GM12878 (cell line): ENCODE results near the gene IFNAR1. TPM values are rescaled to one million over a fixed set of nuclear protein-coding genes. Genes with fewer than 3 reads are reported as not detected.

Experiments used
- BCL3 ChIP-seq: IDR thresholded peaks from 2 replicates; pipeline ENCODE4 v1.6.1; 2011; ENCODE audit warnings: borderline replicate concordance, low read depth, mild to moderate bottlenecking, moderate library complexity, low read length; ENCODE audit not compliant: insufficient read depth, poor library complexity, severe bottlenecking
- DPF2 ChIP-seq: fragments of 450-650 bp; IDR thresholded peaks from 2 replicates; pipeline ENCODE4 v1.6.1; 2017; ENCODE audit warnings: mild to moderate bottlenecking
- IRF4 ChIP-seq: IDR thresholded peaks from 2 replicates; pipeline ENCODE4 v1.6.1; 2011; ENCODE audit warnings: low read depth, low read length
- LARP7 ChIP-seq: fragments of 450-650 bp; IDR thresholded peaks from 2 replicates; pipeline ENCODE4 v1.6.1; 2017; ENCODE audit warnings: mild to moderate bottlenecking
- MYB ChIP-seq: fragments of 150-350 bp; IDR thresholded peaks from 2 replicates; pipeline ENCODE4 v1.6.1; 2014; ENCODE audit warnings: mild to moderate bottlenecking, low read depth, low read length, borderline replicate concordance
- MYC ChIP-seq: IDR thresholded peaks from 2 replicates; pipeline ENCODE4 v1.6.1; 2011; ENCODE audit warnings: mild to moderate bottlenecking, low read length, moderate library complexity, inconsistent platforms; ENCODE audit not compliant: insufficient read depth, insufficient replicate concordance, insufficient read length, severe bottlenecking
- PBX3 ChIP-seq: IDR thresholded peaks from 2 replicates; pipeline ENCODE4 v1.6.1; 2011; ENCODE audit warnings: mild to moderate bottlenecking, low read depth, low read length, moderate library complexity; ENCODE audit not compliant: insufficient replicate concordance
- RELB ChIP-seq: fragments of 450-650 bp; IDR thresholded peaks from 2 replicates; pipeline ENCODE4 v1.6.1; 2017; ENCODE audit warnings: low read depth, mild to moderate bottlenecking, moderate library complexity
- REST ChIP-seq: IDR thresholded peaks from 2 replicates; pipeline ENCODE4 v1.6.1; 2012; ENCODE audit warnings: mild to moderate bottlenecking, low read depth, low read length
- RFX5 ChIP-seq: IDR thresholded peaks from 2 replicates; pipeline ENCODE4 v1.6.1; 2011; ENCODE audit warnings: low read depth, low read length, improper control_type of control experiment
- SKIL ChIP-seq: fragments of 450-650 bp; IDR thresholded peaks from 2 replicates; pipeline ENCODE4 v1.6.1; 2017; ENCODE audit warnings: mild to moderate bottlenecking, low read depth, inconsistent platforms; ENCODE audit not compliant: poor library complexity, severe bottlenecking
- SMC3 ChIP-seq: IDR thresholded peaks from 2 replicates; pipeline ENCODE4 v1.6.1; 2011; ENCODE audit warnings: low read length, improper control_type of control experiment, borderline replicate concordance
- SP1 ChIP-seq: IDR thresholded peaks from one replicate; pipeline ENCODE4 v1.6.1; 2011; ENCODE audit warnings: low read depth, low read length
- SRF ChIP-seq, 2 experiments: IDR thresholded peaks; 2 replicates each; pipeline ENCODE4 v1.6.1; 2011; ENCODE audit warnings: low read depth in 2 of 2, low read length in 2 of 2, mild to moderate bottlenecking in 1 of 2, moderate library complexity in 1 of 2
- TAF1 ChIP-seq: IDR thresholded peaks from 2 replicates; pipeline ENCODE4 v1.6.1; 2011; ENCODE audit warnings: mild to moderate bottlenecking, low read depth, low read length, borderline replicate concordance
- TCF3 ChIP-seq: IDR thresholded peaks from 2 replicates; pipeline ENCODE4 v1.6.1; 2012; ENCODE audit warnings: low read depth, mild to moderate bottlenecking, low read length, borderline replicate concordance; ENCODE audit not compliant: insufficient read depth
- USF2 ChIP-seq: IDR thresholded peaks from 2 replicates; pipeline ENCODE4 v1.6.1; 2011; ENCODE audit warnings: low read depth, low read length, improper control_type of control experiment, borderline replicate concordance
- polyA plus RNA-seq, 11 experiments: library from polyadenylated mRNA; depleted of rRNA in 4 of 11; unstranded in 6 of 11; stranded (reverse) in 5 of 11; fragments of >200 nt; fragmentation: Nextera tagmentation in 4 of 11; fragmentation: Illumina TruSeq in 1 of 11; extraction: Ambion mirVana in 4 of 11; extraction: Trizol in 1 of 11; gene quantifications; 1 replicate in 1 of 11; 2 replicates in 10 of 11; pipeline versions ENCODE4 v1.2.1 to v1.2.3, GENCODE V29; 2011 to 2016; ENCODE audit warnings: inconsistent platforms in 2 of 11, missing spikeins in 2 of 11, low read depth in 1 of 11
- total RNA-seq, 4 experiments: library from RNA; depleted of rRNA in 3 of 4; stranded (reverse); fragments of >200 nt in 3 of 4; fragmentation: Illumina TruSeq in 1 of 4; extraction: Trizol in 1 of 4; gene quantifications; 2 replicates each; pipeline versions ENCODE4 v1.2.1 to v1.2.3, GENCODE V29; 2013 to 2021

Gene IFNAR1
- total and polyA plus RNA-seq, 10 of the 15 experiments (the other 5 are each of a cell fraction or from before 2014, with no cell fraction given) = 12.0 to 62.4 (median 24.6) TPM

GRCh38 chr21:33384841-33385331, 60.1 kb downstream of the IFNAR1 start (continued):
- TF ChIP-seq REST (no peak), USF2 (no peak), DPF2 (peak; percentile 93), MYB (no peak), SMC3 (no peak), TCF3 (no peak), SP1 (no peak), BCL3 (no peak), SRF (IDR thresholded peaks at IDR 0.05; ENCODE audit: low read depth in 2 of 2, low read length in 2 of 2) (no peak), LARP7 (no peak), RELB (peak; percentile 92), RFX5 (no peak), PBX3 (peak; percentile 59), MYC (no peak), SKIL (peak; percentile 89), TAF1 (no peak), IRF4 (no peak)
